Large intestine (tissue), 3 donors: ENCODE data around the gene SLC29A3. TPM values are rescaled to one million over a fixed set of nuclear protein-coding genes. Genes with fewer than 3 reads are reported as not detected.

Experiments
- DNase-seq, 2 donors: peaks; one replicate each; pipeline versions ENCODE4 v3.0.0 to v3.0.0-alpha.2; 2013
- H3K27ac ChIP-seq: one replicate; pipeline ENCODE4 v1.5.1; 2013; ENCODE audit warnings: low read length
- H3K27me3 ChIP-seq: 2 replicates; pipeline ENCODE4 v1.6.1; 2013; ENCODE audit warnings: low read length; ENCODE audit not compliant: control insufficient read depth, insufficient read depth
- H3K36me3 ChIP-seq: 2 replicates; pipeline ENCODE4 v1.6.1; 2013; ENCODE audit warnings: low read length; ENCODE audit not compliant: control insufficient read depth, insufficient read depth
- H3K4me1 ChIP-seq: one replicate; pipeline ENCODE4 v1.6.1; 2013; ENCODE audit warnings: low read length; ENCODE audit not compliant: control insufficient read depth, insufficient read depth
- H3K4me3 ChIP-seq: one replicate; pipeline ENCODE4 v1.5.1; 2013; ENCODE audit warnings: low read length
- H3K9me3 ChIP-seq: one replicate; pipeline ENCODE4 v1.6.1; 2013; ENCODE audit warnings: mild to moderate bottlenecking, low read depth, low read length, moderate library complexity; ENCODE audit not compliant: control insufficient read depth
- WGBS: methylation state at CpG from one replicate; pipeline ENCODE4 v1.1.5; 2013; ENCODE audit warnings: low lambda C conversion rate; ENCODE audit not compliant: insufficient coverage; 5-methylcytosine and 5-hydroxymethylcytosine counted together
- polyA plus RNA-seq: library from polyadenylated mRNA; unstranded; fragments of 120-200 nt; gene quantifications from one replicate; pipeline ENCODE4 v1.2.1, GENCODE V29; 2013

Gene SLC29A3
- polyA plus RNA-seq, 1 donor, result 16.2 TPM

DNA sequence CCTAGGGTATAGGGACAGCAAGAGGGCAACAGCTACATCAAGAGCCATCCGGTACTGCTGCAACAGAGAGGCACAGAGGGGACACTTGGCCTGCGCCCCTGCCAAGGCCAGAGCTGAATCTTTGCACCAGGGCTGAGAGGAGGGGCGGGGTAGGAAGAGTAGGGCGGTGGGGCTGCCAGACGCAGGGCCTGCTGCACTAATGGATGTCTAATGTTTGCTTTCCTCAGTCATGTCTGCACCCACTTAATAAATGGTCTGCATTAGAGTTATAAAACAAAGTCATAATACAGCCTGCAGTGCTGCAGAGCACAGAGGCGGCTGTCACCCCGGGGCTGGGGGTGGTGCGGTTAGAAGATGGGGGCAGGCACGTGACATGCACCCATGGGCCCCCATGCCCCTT, 42.2 kb upstream of the SLC29A3 start:
- Histone ChIP-seq H3K4me1 (no peaks in the 10 kb centered on the region), H3K27ac (no peak overlapping the region), H3K9me3 (no peaks in the 10 kb centered on the region), H3K27me3 (no peaks in the 10 kb centered on the region), H3K4me3 (no peak overlapping the region), H3K36me3 (peaks cover 2% of the 10 kb centered on the region)
- no CpG with 5 or more reads among the region's 9 CpGs for WGBS
- DNase-seq, result no peak

- Histone ChIP-seq H3K9me3 (no peaks in the 10 kb centered on the region), H3K27ac (no peak overlapping the region), H3K36me3 (peaks cover 6% of the 10 kb centered on the region), H3K4me3 (no peak overlapping the region), H3K27me3 (no peaks in the 10 kb centered on the region), H3K4me1 (no peaks in the 10 kb centered on the region)
- DNase-seq, result no peak
- 100% methylated on average over 1 of the region's 11 CpGs for WGBS
These were observed 41.0 kb upstream of the SLC29A3 start for GRCh38 chr10:71277914-71278665.

DNA sequence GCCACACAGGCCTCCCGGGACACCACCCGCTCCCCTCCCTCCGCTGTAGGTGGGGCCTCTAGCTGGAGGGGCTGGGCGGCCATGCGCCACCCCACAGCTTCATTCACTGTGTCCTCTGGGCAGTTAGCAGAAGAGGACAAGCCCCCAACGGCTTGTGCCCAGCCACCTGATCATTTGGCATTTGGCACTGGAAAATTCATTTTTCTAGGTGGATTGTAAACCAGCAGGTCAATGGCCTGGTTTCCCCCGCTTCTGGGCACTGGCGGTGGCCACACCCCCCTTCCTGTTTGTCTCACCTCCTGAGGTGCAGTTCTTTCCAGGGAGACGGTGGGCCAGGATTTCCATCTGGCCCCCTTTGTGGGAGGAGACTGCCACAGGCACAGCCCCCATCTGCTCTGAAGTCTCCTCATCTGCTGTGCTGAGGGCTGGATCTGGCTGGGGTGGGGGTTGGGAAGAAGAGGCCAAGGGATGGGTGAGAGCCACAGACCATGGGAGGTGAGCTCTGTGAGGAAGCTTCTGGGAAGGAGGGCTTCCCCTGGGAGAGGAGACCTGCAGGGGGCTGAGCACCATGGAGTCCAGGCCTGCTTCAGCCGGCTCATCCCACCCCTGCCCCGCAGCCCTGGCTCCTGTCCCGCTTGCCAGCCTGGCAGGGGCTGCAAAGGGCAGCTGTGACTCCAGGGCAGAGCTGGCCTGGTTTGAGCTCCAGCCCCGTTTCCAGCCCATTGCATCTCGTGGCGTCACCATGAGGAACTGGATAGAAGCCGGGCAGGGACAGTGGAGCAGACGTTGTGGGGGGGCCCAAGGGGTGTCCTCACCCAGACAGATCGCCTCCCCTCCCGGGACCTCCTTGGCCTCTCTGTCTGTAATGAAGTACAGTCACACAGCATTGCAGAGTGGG, 40.1 kb upstream of the SLC29A3 start:
- no peaks in the 10 kb centered on the region for H3K9me3 ChIP-seq
- no CpG with 5 or more reads among the region's 19 CpGs for WGBS
- H3K36me3 ChIP-seq, result peaks cover 6% of the 10 kb centered on the region
- no peak for DNase-seq
- H3K4me3 ChIP-seq, result no peak overlapping the region
- H3K4me1 ChIP-seq, result no peaks in the 10 kb centered on the region
- H3K27me3 ChIP-seq, result no peaks in the 10 kb centered on the region
- no peak overlapping the region for H3K27ac ChIP-seq

DNA sequence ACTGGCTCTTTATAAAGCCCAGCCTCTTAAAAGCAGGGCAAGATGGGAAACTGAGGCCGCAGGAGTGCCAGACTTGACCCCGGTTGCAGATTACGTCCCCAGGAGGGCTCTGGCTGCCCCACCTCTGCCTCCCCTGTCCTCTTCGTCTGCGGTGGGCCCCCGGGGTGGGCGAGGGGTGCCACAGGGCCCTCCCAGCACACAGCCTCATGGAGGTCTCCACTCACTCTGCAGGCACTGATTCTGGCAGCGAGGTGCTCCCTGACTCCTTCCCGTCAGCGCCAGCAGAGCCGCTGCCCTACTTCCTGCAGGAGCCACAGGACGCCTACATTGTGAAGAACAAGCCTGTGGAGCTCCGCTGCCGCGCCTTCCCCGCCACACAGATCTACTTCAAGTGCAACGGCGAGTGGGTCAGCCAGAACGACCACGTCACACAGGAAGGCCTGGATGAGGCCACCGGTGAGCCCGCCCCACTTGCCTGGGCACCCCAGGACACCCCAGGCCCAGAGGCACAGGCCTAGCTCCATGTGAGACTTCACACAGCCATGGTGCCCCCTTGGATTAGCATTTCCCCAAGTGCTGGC, 39.4 kb upstream of the SLC29A3 start:
- DNase-seq, result no peak
- Histone ChIP-seq H3K9me3 (no peaks in the 10 kb centered on the region), H3K4me1 (no peaks in the 10 kb centered on the region), H3K36me3 (peaks cover 6% of the 10 kb centered on the region), H3K4me3 (no peak overlapping the region), H3K27ac (no peak overlapping the region), H3K27me3 (no peaks in the 10 kb centered on the region)
- WGBS, result no CpG with 5 or more reads among the region's 22 CpGs

GRCh38 chr10:71280216-71280615, 38.8 kb upstream of the SLC29A3 start:
- Histone ChIP-seq H3K4me1 (peaks cover 3% of the 10 kb centered on the region), H3K27me3 (no peaks in the 10 kb centered on the region), H3K4me3 (no peak overlapping the region), H3K36me3 (peaks cover 7% of the 10 kb centered on the region), H3K27ac (no peak overlapping the region), H3K9me3 (no peaks in the 10 kb centered on the region)
- WGBS, result no CpG with 5 or more reads among the region's 5 CpGs
- no peak for DNase-seq

DNA sequence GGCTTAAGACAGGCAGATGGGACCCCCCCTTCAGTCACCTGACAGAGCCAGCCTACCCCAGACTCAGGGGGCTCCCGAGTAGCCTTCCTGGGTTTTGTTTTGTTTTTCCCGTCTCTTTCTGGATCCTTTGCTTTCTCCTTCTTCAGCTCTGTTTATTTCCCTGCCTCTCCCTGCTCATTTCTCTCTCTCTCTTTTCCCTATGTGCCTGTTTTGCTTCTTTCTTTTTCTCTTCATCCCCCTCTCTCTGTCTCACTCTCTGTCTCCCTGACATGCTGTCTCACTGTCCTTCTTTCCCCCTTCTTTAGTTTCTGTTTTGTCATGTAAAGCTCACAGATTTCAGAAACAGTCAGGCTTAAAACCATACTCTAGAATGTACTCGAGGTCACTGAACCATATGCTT, 38.2 kb upstream of the SLC29A3 start:
- 0% methylated on average over 1 of the region's 3 CpGs for WGBS
- no peak overlapping the region for H3K27ac ChIP-seq
- H3K4me3 ChIP-seq, result no peak overlapping the region

DNA sequence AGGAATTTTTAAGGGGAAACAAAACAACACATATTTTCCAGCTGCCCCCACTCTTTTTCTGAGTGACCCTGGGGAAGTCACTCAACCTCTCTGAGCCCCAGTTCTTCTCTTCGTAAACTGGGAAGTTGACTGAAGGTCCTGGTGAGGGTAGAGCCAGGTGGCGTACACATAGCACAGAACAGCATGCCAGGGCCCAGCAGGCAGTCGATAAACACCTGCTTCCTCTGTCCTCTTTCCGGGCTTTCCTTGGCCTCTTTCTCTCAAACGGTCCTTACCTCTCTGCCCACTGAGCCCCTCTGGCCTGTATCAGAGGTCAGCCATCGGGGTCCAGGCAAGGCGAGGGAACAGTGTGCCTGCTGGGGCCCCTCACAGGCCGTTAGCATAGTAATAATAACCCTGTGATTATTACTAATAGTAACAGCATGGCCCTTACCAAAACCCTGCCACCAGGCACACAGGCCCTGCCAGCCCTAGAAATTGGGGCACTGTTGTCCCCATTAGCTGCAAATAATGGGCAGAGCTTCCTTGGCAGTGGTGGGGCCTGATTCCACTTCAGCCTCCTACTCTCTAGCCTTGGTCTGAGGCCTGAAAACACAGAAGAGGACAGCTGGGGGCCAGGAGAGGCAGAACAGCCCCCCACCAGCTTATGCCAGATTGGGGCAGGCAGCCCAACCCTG, 37.3 kb upstream of the SLC29A3 start:
- no peak overlapping the region for H3K27ac ChIP-seq
- 100% methylated on average over 1 of the region's 8 CpGs for WGBS
- no peak overlapping the region for H3K4me3 ChIP-seq
- no peaks in the 10 kb centered on the region for H3K27me3 ChIP-seq
- H3K9me3 ChIP-seq, result no peaks in the 10 kb centered on the region
- DNase-seq, result no peak
- H3K36me3 ChIP-seq, result peaks cover 12% of the 10 kb centered on the region
- peaks cover 3% of the 10 kb centered on the region for H3K4me1 ChIP-seq

More for the DNA sequence above, 38.2 kb upstream of the SLC29A3 start:
- Histone ChIP-seq H3K36me3 (peaks cover 12% of the 10 kb centered on the region), H3K27me3 (no peaks in the 10 kb centered on the region), H3K9me3 (no peaks in the 10 kb centered on the region), H3K4me1 (peaks cover 3% of the 10 kb centered on the region)
- DNase-seq, result no peak

GRCh38 chr10:71282323-71282680, 36.8 kb upstream of the SLC29A3 start:
- H3K36me3 ChIP-seq, result peaks cover 12% of the 10 kb centered on the region
- WGBS, result no CpG with 5 or more reads among the region's 2 CpGs
- no peak for DNase-seq

GRCh38 chr10:71283410-71283809, 35.6 kb upstream of the SLC29A3 start:
- Histone ChIP-seq H3K27ac (no peak overlapping the region), H3K4me1 (peaks cover 3% of the 10 kb centered on the region), H3K9me3 (no peaks in the 10 kb centered on the region), H3K36me3 (peaks cover 16% of the 10 kb centered on the region), H3K4me3 (no peak overlapping the region), H3K27me3 (no peaks in the 10 kb centered on the region)
- DNase-seq, result no peak
- WGBS, result no CpG with 5 or more reads among the region's 6 CpGs

More at GRCh38 chr10:71282323-71282680, 36.8 kb upstream of the SLC29A3 start:
- Histone ChIP-seq H3K4me1 (peaks cover 3% of the 10 kb centered on the region), H3K9me3 (no peaks in the 10 kb centered on the region), H3K4me3 (no peak overlapping the region), H3K27ac (no peak overlapping the region), H3K27me3 (no peaks in the 10 kb centered on the region)

DNA sequence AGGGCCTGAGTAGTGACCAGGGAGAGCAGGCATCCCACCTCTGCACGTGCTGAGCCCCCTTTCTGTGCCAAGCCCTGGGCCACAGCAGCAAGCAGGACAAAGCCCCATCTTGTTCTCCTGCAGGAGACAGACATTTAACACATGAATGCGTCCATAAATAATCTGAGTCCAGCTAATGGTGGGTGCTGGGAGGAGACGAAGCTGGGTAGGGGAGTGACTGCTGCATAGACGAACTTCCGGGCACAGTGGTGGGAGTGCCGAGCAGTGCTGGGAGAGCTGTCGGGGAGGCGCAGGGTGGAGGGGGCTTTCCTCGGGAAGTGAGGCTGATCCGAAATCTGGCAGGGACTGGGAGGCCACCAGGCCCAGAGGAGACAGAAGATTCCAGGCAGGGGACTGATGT, 35.2 kb upstream of the SLC29A3 start:
- Histone ChIP-seq H3K4me1 (peaks cover 6% of the 10 kb centered on the region), H3K36me3 (peaks cover 18% of the 10 kb centered on the region), H3K27ac (no peak overlapping the region), H3K9me3 (no peaks in the 10 kb centered on the region), H3K27me3 (no peaks in the 10 kb centered on the region), H3K4me3 (no peak overlapping the region)
- no peak for DNase-seq
- no CpG with 5 or more reads among the region's 10 CpGs for WGBS
